ENCODE data around the gene LRRC8D.

The LRRC8D gene

GRCh38 chr1:89905395-89906058, 84.7 kb downstream of the LRRC8D start:
- H3K36me3 ChIP-seq (ENCODE audit: insufficient read depth, low read length), result no peaks in the 10 kb centered on the region
- no peaks in the 10 kb centered on the region for H3K9me2 ChIP-seq (replicated peaks; ENCODE audit: low read depth, low read length)
- H3F3A ChIP-seq (ENCODE audit: low read depth), result peaks cover 15% of the 10 kb centered on the region
- peak overlapping the region; percentile 71 for H3K9ac ChIP-seq (ENCODE audit: low read depth, low read length, poor library complexity, severe bottlenecking)
- peaks cover 82% of the 10 kb centered on the region for H3K4me1 ChIP-seq (ENCODE audit: insufficient read depth, low read length, poor library complexity, severe bottlenecking)
- H3K4me3 ChIP-seq (ENCODE audit: low read length, poor library complexity, severe bottlenecking), result no peak overlapping the region
- no peak overlapping the region for H2AFZ ChIP-seq (ENCODE audit: low read length)
- TF ChIP-seq EZH2phosphoT487 (IDR thresholded peaks at IDR 0.05; ENCODE audit: borderline replicate concordance) (no peak), CTCF (conservative IDR thresholded peaks at IDR 0.05; ENCODE audit: low read length) (no peak)
- peaks cover 90% of the 10 kb centered on the region for H3K79me2 ChIP-seq (ENCODE audit: insufficient read depth, low read length)
- H3K27me3 ChIP-seq (ENCODE audit: insufficient read depth, low read length, poor library complexity, severe bottlenecking), result no peaks in the 10 kb centered on the region
- H3K4me2 ChIP-seq (ENCODE audit: low read depth, low read length, poor library complexity, severe bottlenecking), result peak overlapping the region; percentile 70
- H3K9me3 ChIP-seq (ENCODE audit: insufficient read depth, low read depth, low read length), result no peaks in the 10 kb centered on the region
- no peaks in the 10 kb centered on the region for H4K20me1 ChIP-seq (ENCODE audit: insufficient read depth, low read length, poor library complexity, severe bottlenecking)

GRCh38 chr1:89906088-89906487, 85.3 kb downstream of the LRRC8D start:
- Histone ChIP-seq H3K9me2 (replicated peaks; ENCODE audit: low read depth, low read length) (no peaks in the 10 kb centered on the region), H3K36me3 (ENCODE audit: insufficient read depth, low read length) (no peaks in the 10 kb centered on the region), H3F3A (ENCODE audit: low read depth) (peaks cover 15% of the 10 kb centered on the region), H3K9ac (ENCODE audit: low read depth, low read length, poor library complexity, severe bottlenecking) (peak overlapping the region; percentile 71), H4K20me1 (ENCODE audit: insufficient read depth, low read length, poor library complexity, severe bottlenecking) (no peaks in the 10 kb centered on the region), H2AFZ (ENCODE audit: low read length) (no peak overlapping the region), H3K4me3 (ENCODE audit: low read length, poor library complexity, severe bottlenecking) (peak overlapping the region; percentile 60), H3K27me3 (ENCODE audit: insufficient read depth, low read length, poor library complexity, severe bottlenecking) (no peaks in the 10 kb centered on the region), H3K4me2 (ENCODE audit: low read depth, low read length, poor library complexity, severe bottlenecking) (peak overlapping the region; percentile 70), H3K4me1 (ENCODE audit: insufficient read depth, low read length, poor library complexity, severe bottlenecking) (peaks cover 82% of the 10 kb centered on the region), H3K79me2 (ENCODE audit: insufficient read depth, low read length) (peaks cover 90% of the 10 kb centered on the region), H3K9me3 (ENCODE audit: insufficient read depth, low read depth, low read length) (no peaks in the 10 kb centered on the region)
- TF ChIP-seq CTCF (conservative IDR thresholded peaks at IDR 0.05; ENCODE audit: low read length), result no peak

- Histone ChIP-seq H3K4me1 (ENCODE audit: insufficient read depth, low read length, poor library complexity, severe bottlenecking) (peaks cover 93% of the 10 kb centered on the region), H4K20me1 (ENCODE audit: insufficient read depth, low read length, poor library complexity, severe bottlenecking) (peaks cover under 1% of the 10 kb centered on the region), H3K9me3 (ENCODE audit: insufficient read depth, low read depth, low read length) (no peaks in the 10 kb centered on the region), H3K9me2 (replicated peaks; ENCODE audit: low read depth, low read length) (no peaks in the 10 kb centered on the region), H3K4me3 (ENCODE audit: low read length, poor library complexity, severe bottlenecking) (no peak overlapping the region), H3K27me3 (ENCODE audit: insufficient read depth, low read length, poor library complexity, severe bottlenecking) (no peaks in the 10 kb centered on the region), H2AFZ (ENCODE audit: low read length) (no peak overlapping the region), H3F3A (ENCODE audit: low read depth) (peaks cover 15% of the 10 kb centered on the region), H3K79me2 (ENCODE audit: insufficient read depth, low read length) (peaks cover 88% of the 10 kb centered on the region), H3K9ac (ENCODE audit: low read depth, low read length, poor library complexity, severe bottlenecking) (peak overlapping the region; percentile 71), H3K4me2 (ENCODE audit: low read depth, low read length, poor library complexity, severe bottlenecking) (peak overlapping the region; percentile 70), H3K36me3 (ENCODE audit: insufficient read depth, low read length) (no peaks in the 10 kb centered on the region)
- TF ChIP-seq CTCF (conservative IDR thresholded peaks at IDR 0.05; ENCODE audit: low read length) (no peak), EZH2phosphoT487 (IDR thresholded peaks at IDR 0.05; ENCODE audit: borderline replicate concordance) (no peak)
Observed at GRCh38 chr1:89907727-89908212, 86.9 kb downstream of the LRRC8D start.
